H1 (cell line): Measurements from ENCODE around the gene MYCBPAP. TPM values are rescaled to one million over a fixed set of nuclear protein-coding genes. Genes with fewer than 3 reads are reported as not detected.

Experiments used
- ASH2L ChIP-seq: fragments of 200-600, 300-600 bp; sonication (generic); IDR thresholded peaks from one replicate; pipeline ENCODE4 v1.7.1; 2017; ENCODE audit warnings: low read length
- BRCA1 ChIP-seq: IDR thresholded peaks from 2 replicates; pipeline ENCODE4 v1.6.1; 2012; ENCODE audit warnings: low read depth, low read length, improper control_type of control experiment
- CBX8 ChIP-seq: fragments of 300-800, 300-1000 bp; sonication (generic); IDR thresholded peaks from 2 replicates; pipeline ENCODE4 v1.7.1; 2016; ENCODE audit warnings: low read depth, low read length, borderline replicate concordance
- CEBPB ChIP-seq: IDR thresholded peaks from 2 replicates; pipeline ENCODE4 v1.6.1; 2012; ENCODE audit warnings: low read depth, low read length
- CTBP2 ChIP-seq: IDR thresholded peaks from 2 replicates; pipeline ENCODE4 v1.7.0; 2011; ENCODE audit warnings: borderline replicate concordance, mild to moderate bottlenecking, moderate library complexity, mixed read lengths, low read length; ENCODE audit not compliant: insufficient read depth, insufficient read length
- EZH2 ChIP-seq: fragments of 200-600 bp; sonication (generic); IDR thresholded peaks from 2 replicates; pipeline ENCODE4 v1.7.1; 2012; ENCODE audit warnings: low read depth, mild to moderate bottlenecking, moderate library complexity, low read length, inconsistent platforms; ENCODE audit not compliant: severe bottlenecking
- FOSL1 ChIP-seq: IDR thresholded peaks from 2 replicates; pipeline ENCODE4 v1.6.1; 2011; ENCODE audit warnings: mild to moderate bottlenecking, low read depth, low read length, moderate library complexity; ENCODE audit not compliant: insufficient read depth
- GABPA ChIP-seq: IDR thresholded peaks from 2 replicates; pipeline ENCODE4 v1.6.1; 2011; ENCODE audit warnings: mild to moderate bottlenecking, low read length, moderate library complexity, borderline replicate concordance; ENCODE audit not compliant: insufficient read depth
- HDAC6 ChIP-seq: IDR thresholded peaks from one replicate; pipeline ENCODE4 v1.7.1; 2012; ENCODE audit warnings: low read depth, mild to moderate bottlenecking, inconsistent platforms, low read length, moderate library complexity
- JUN ChIP-seq: IDR thresholded peaks from 2 replicates; pipeline ENCODE4 v1.6.1; 2011; ENCODE audit warnings: low read depth, mild to moderate bottlenecking, improper control_type of control experiment, low read length
- JUND ChIP-seq: IDR thresholded peaks from 2 replicates; pipeline ENCODE4 v1.6.1; 2011; ENCODE audit warnings: mild to moderate bottlenecking, improper control_type of control experiment, low read length
- KDM4A ChIP-seq: IDR thresholded peaks from one replicate; pipeline ENCODE4 v1.7.1; 2012; ENCODE audit warnings: low read depth, mild to moderate bottlenecking, moderate library complexity, low read length, inconsistent platforms; ENCODE audit not compliant: severe bottlenecking
- KDM5A ChIP-seq: fragments of 200-600 bp; IDR thresholded peaks from 2 replicates; pipeline ENCODE4 v1.7.1; 2012; ENCODE audit warnings: mild to moderate bottlenecking, low read length, inconsistent platforms, mixed read lengths
- NANOG ChIP-seq: IDR thresholded peaks from 2 replicates; pipeline ENCODE4 v1.6.1; 2011; ENCODE audit warnings: low read length, low read depth, mild to moderate bottlenecking, inconsistent platforms; ENCODE audit not compliant: insufficient read depth, poor library complexity, severe bottlenecking
- POU5F1 ChIP-seq: IDR thresholded peaks from 2 replicates; pipeline ENCODE4 v1.6.1; 2011; ENCODE audit warnings: low read depth, mild to moderate bottlenecking, low read length, moderate library complexity
- RAD21 ChIP-seq, 2 experiments: IDR thresholded peaks in 1 of 2; conservative IDR thresholded peaks in 1 of 2; 2 replicates each; pipeline ENCODE4 v1.6.1; 2011; ENCODE audit warnings: low read depth in 2 of 2, low read length in 2 of 2, improper control_type of control experiment in 1 of 2, inconsistent platforms in 1 of 2, mild to moderate bottlenecking in 1 of 2, moderate library complexity in 1 of 2
- RNF2 ChIP-seq: fragments of 200-900, 300-1000 bp; sonication (generic); IDR thresholded peaks from 2 replicates; pipeline ENCODE4 v1.7.1; 2016; ENCODE audit warnings: borderline replicate concordance, low read depth, mild to moderate bottlenecking, antibody characterized with exemption, low read length; ENCODE audit not compliant: poor library complexity, severe bottlenecking; ENCODE audit errors: missing control alignments
- SIX5 ChIP-seq: IDR thresholded peaks from 2 replicates; pipeline ENCODE4 v1.6.1; 2011; ENCODE audit warnings: mild to moderate bottlenecking, low read depth, low read length
- SP4 ChIP-seq: IDR thresholded peaks from 2 replicates; pipeline ENCODE4 v1.6.1; 2012; ENCODE audit warnings: low read length, inconsistent platforms
- SRF ChIP-seq: IDR thresholded peaks from 2 replicates; pipeline ENCODE4 v1.6.1; 2011; ENCODE audit warnings: mild to moderate bottlenecking, low read depth, low read length, moderate library complexity
- TAF7 ChIP-seq: optimal IDR thresholded peaks from 2 replicates; pipeline ENCODE3; 2011; ENCODE audit warnings: low read depth, mild to moderate bottlenecking, inconsistent platforms, low read length, moderate library complexity, borderline replicate concordance
- ZNF274 ChIP-seq: IDR thresholded peaks from 2 replicates; pipeline ENCODE4 v1.7.0; 2012; ENCODE audit warnings: low read length, borderline replicate concordance; ENCODE audit errors: extremely low read depth
- polyA plus RNA-seq, 7 experiments: library from polyadenylated mRNA; depleted of rRNA in 3 of 7; stranded (reverse) in 5 of 7; unstranded in 2 of 7; fragments of >200 nt in 5 of 7; fragments of 200-250 nt in 2 of 7; gene quantifications; 1 replicate in 5 of 7; 2 replicates in 1 of 7; 4 replicates in 1 of 7; pipeline versions ENCODE4 v1.2.1 to v1.2.3, GENCODE V29; 2011 to 2013; ENCODE audit warnings: missing spikeins in 2 of 7, mixed read lengths in 2 of 7
- total RNA-seq: library from RNA; stranded (reverse); fragmentation: NEBNext Ultra II Directional; extraction: Animal tissue kit (Norgen Biotek cat#: 25700); gene quantifications from 2 replicates; pipeline ENCODE4 v1.2.1, GENCODE V29; 2021
- TF ChIP-seq, protein P1 (sequence below): IDR thresholded peaks from 2 replicates; pipeline ENCODE4 v1.6.1; 2011; ENCODE audit warnings: low read depth, mild to moderate bottlenecking, low read length; ENCODE audit not compliant: insufficient read depth

The MYCBPAP gene
- total and polyA plus RNA-seq, 2 of the 8 experiments (the other 6 are each of a cell fraction or from before 2014, with no cell fraction given) = 0.89 to 3.3 TPM

DNA sequence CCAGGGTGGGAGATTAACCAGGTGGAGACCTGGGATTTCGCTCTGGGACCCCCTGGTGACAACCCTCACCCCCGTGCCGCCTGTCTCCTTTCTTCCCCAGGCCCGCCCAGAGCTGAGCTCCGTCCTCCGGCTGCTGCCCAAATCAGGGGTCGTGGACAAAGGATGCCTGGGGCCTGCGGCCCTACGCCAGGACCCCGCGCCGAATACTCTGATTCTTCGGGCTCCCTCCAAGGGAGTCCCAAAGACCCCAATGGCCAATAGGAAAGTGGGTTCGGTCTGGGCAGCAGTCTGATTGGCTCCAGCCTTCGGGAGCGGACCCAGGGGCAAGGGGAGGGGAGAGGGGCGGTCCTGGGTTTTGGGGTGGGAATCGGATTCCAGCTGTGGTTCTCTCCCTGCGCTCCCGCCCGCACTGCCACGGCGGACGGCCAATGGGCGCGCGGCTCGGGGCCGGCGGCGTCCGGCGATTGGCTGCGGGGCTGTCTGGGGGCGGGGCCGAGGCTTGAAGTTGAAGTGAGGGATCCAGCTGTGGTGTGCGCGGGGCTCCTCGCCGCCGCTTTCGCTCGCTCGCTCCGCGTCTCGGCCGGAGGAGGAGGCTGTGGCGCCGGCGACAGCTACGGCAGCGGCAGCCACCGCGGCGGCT, 52.1 kb downstream of the MYCBPAP start, which contains the start of gene CACNA1G (continued):
- TF ChIP-seq HDAC6 (no peak), TAF7 (no peak), ZNF274 (no peak), SIX5 (no peak), CEBPB (no peak), FOSL1 (no peak), CBX8 (no peak), CTBP2 (peak; percentile 39), GABPA (no peak), RAD21 (IDR thresholded peaks at IDR 0.05 in 1 of 2, conservative IDR thresholded peaks at IDR 0.05 in 1 of 2; ENCODE audit: low read depth in 2 of 2, low read length in 2 of 2) (no peak), POU5F1 (no peak), KDM5A (no peak), JUN (no peak), BRCA1 (no peak), SP4 (peak; percentile 86; the same call in 1 of the 2 replicates), SRF (no peak), JUND (no peak), EZH2 (no peak), ASH2L (peak; percentile 51), RNF2 (no peak), KDM4A (peak; percentile 48), NANOG (no peak)
- TF ChIP-seq, protein P1, sequence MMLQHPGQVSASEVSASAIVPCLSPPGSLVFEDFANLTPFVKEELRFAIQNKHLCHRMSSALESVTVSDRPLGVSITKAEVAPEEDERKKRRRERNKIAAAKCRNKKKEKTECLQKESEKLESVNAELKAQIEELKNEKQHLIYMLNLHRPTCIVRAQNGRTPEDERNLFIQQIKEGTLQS = no peak
